Activated CD8-positive, alpha-beta T cell treated with anti-CD3 and anti-CD28 coated beads for 36 hours (primary cell): ENCODE data around the gene SPAG16. TPM values are rescaled to one million over a fixed set of nuclear protein-coding genes. Genes with fewer than 3 reads are reported as not detected.

Experiments
- ATAC-seq: fragments of 200-7000 bp; cut with Tn5 transposase; one replicate; pipeline ENCODE4 v1.10.0; 2021; ENCODE audit warnings: mild to moderate bottlenecking, moderate library complexity
- CTCF ChIA-PET: fragments of 350-600 bp; sonication (Branson Sonifier 250); formaldehyde crosslinking; loops from one replicate; lab custom pipeline; 2021; ENCODE audit warnings: antibody characterized with exemption; lab: Charles Lee
- POLR2A ChIA-PET: fragments of 350-600 bp; sonication (Branson Sonifier 250); formaldehyde crosslinking; loops from one replicate; lab custom pipeline; 2021; ENCODE audit warnings: antibody characterized with exemption; lab: Charles Lee
- DNase-seq: peaks from one replicate; pipeline ENCODE4 v3.0.0-alpha.2; 2020
- H3K27ac Mint-ChIP-seq: one replicate; pipeline ENCODE4 v1.8.0; 2021; ENCODE audit warnings: mild to moderate bottlenecking, mixed read lengths
- H3K27me3 Mint-ChIP-seq: one replicate; pipeline ENCODE4 v1.8.0; 2021; ENCODE audit warnings: mixed read lengths
- H3K36me3 Mint-ChIP-seq: one replicate; pipeline ENCODE4 v1.8.0; 2021; ENCODE audit warnings: low read depth, mixed read lengths
- H3K4me1 Mint-ChIP-seq: one replicate; pipeline ENCODE4 v1.8.0; 2021; ENCODE audit warnings: low read depth, mixed read lengths
- H3K4me3 Mint-ChIP-seq: one replicate; pipeline ENCODE4 v1.8.0; 2021; ENCODE audit warnings: mild to moderate bottlenecking, moderate library complexity, mixed read lengths
- H3K9me3 Mint-ChIP-seq: one replicate; pipeline ENCODE4 v1.8.0; 2021; ENCODE audit warnings: mixed read lengths
- intact Hi-C: fragments of 100-400 bp; cut with micrococcal nuclease; formaldehyde crosslinking; loops from one replicate; pipeline ENCODE4 v1.10.0; 2022
- total RNA-seq, 2 experiments: library from RNA; stranded (reverse); gene quantifications; one replicate each; pipeline ENCODE4 v1.2.3, GENCODE V29; 2021
- TF ChIP-seq, protein P1 (sequence below): fragments of 200-600 bp; IDR thresholded peaks from one replicate; pipeline ENCODE4 v1.8.0; 2022; ENCODE audit warnings: antibody characterized with exemption, mild to moderate bottlenecking

SPAG16 gene
- total RNA-seq, 2 experiments from 2014 or later = 9.4 to 11.7 TPM

GRCh38 chr2:214019973-214020345, 735.7 kb downstream of the SPAG16 start:
- ATAC-seq = no peak
- CTCF ChIA-PET = no interaction called here
- POLR2A ChIA-PET = no interaction called here

DNA sequence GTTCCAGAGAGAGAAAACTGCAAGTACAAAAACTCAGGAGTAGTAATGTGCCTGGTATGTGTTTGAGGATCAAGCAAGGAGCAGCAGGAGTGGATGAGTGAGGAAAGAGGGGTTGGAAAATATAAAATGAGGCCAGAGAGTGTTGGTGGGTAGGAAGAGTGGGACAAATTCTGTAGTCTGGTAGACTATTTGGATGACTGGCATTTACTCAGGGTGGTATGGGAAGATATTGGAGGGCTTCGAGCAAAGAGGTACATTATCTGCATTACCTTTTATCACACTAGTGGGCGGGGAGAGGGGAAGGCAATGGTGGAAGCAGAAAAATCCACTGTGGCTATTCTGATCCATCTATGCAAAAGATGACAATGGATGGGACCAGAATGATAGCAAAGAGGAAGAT, 744.9 kb downstream of the SPAG16 start:
- intact Hi-C loops = no loop called here
- ChIA-PET CTCF (no interaction called here), POLR2A (no interaction called here)
- Mint-ChIP-seq H3K27ac (no peak overlapping the region), H3K27me3 (no peaks in the 10 kb centered on the region), H3K4me3 (no peak overlapping the region), H3K36me3 (no peaks in the 10 kb centered on the region), H3K9me3 (no peaks in the 10 kb centered on the region), H3K4me1 (no peaks in the 10 kb centered on the region)
- DNase-seq (no peak), ATAC-seq (no peak)
- TF ChIP-seq, protein P1, sequence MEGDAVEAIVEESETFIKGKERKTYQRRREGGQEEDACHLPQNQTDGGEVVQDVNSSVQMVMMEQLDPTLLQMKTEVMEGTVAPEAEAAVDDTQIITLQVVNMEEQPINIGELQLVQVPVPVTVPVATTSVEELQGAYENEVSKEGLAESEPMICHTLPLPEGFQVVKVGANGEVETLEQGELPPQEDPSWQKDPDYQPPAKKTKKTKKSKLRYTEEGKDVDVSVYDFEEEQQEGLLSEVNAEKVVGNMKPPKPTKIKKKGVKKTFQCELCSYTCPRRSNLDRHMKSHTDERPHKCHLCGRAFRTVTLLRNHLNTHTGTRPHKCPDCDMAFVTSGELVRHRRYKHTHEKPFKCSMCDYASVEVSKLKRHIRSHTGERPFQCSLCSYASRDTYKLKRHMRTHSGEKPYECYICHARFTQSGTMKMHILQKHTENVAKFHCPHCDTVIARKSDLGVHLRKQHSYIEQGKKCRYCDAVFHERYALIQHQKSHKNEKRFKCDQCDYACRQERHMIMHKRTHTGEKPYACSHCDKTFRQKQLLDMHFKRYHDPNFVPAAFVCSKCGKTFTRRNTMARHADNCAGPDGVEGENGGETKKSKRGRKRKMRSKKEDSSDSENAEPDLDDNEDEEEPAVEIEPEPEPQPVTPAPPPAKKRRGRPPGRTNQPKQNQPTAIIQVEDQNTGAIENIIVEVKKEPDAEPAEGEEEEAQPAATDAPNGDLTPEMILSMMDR = no peak

More at GRCh38 chr2:214019973-214020345, 735.7 kb downstream of the SPAG16 start:
- Mint-ChIP-seq H3K4me3 (no peak overlapping the region), H3K4me1 (no peaks in the 10 kb centered on the region), H3K9me3 (no peaks in the 10 kb centered on the region), H3K27me3 (no peaks in the 10 kb centered on the region), H3K36me3 (no peaks in the 10 kb centered on the region), H3K27ac (no peak overlapping the region)
- intact Hi-C loops = no loop called here
- DNase-seq = no peak
- TF ChIP-seq, protein P1 = no peak

GRCh38 chr2:214031566-214031965, 747.3 kb downstream of the SPAG16 start:
- Mint-ChIP-seq H3K4me3 (no peak overlapping the region), H3K27me3 (no peaks in the 10 kb centered on the region), H3K27ac (no peak overlapping the region), H3K9me3 (no peaks in the 10 kb centered on the region), H3K36me3 (no peaks in the 10 kb centered on the region), H3K4me1 (no peaks in the 10 kb centered on the region)
- CTCF ChIA-PET = no interaction called here
- no peak for DNase-seq
- intact Hi-C loops = no loop called here
- no peak for ATAC-seq
- TF ChIP-seq, protein P1 = no peak
- POLR2A ChIA-PET = interaction anchor here (1.2 kb wide), 1 partner anchor 13 kb away, joined by 3 read pairs; no protein-coding TSS in a partner anchor

- ChIA-PET CTCF (no interaction called here), POLR2A (no interaction called here)
- DNase-seq (no peak), ATAC-seq (no peak)
- intact Hi-C loops = no loop called here
- Mint-ChIP-seq H3K9me3 (no peaks in the 10 kb centered on the region), H3K4me3 (no peak overlapping the region), H3K27me3 (no peaks in the 10 kb centered on the region), H3K4me1 (no peaks in the 10 kb centered on the region), H3K27ac (no peak overlapping the region), H3K36me3 (no peaks in the 10 kb centered on the region)
- TF ChIP-seq, protein P1 = no peak
Measured at GRCh38 chr2:214034417-214034816, 750.2 kb downstream of the SPAG16 start.

- H3K36me3 Mint-ChIP-seq = no peaks in the 10 kb centered on the region
- no peak for ATAC-seq
Measured at GRCh38 chr2:214035091-214035852, 751.0 kb downstream of the SPAG16 start.

More at GRCh38 chr2:214035091-214035852, 751.0 kb downstream of the SPAG16 start:
- no peak for DNase-seq
- Mint-ChIP-seq H3K9me3 (peaks cover 3% of the 10 kb centered on the region), H3K27ac (no peak overlapping the region), H3K27me3 (no peaks in the 10 kb centered on the region), H3K4me1 (no peaks in the 10 kb centered on the region), H3K4me3 (no peak overlapping the region)
- intact Hi-C loops = no loop called here
- TF ChIP-seq, protein P1 = no peak
- ChIA-PET CTCF (no interaction called here), POLR2A (no interaction called here)
